Tibial nerve (tissue), 4 donors: ENCODE measurements around the gene OXLD1.

ENCODE experiments used
- EP300 ChIP-seq, 2 donors: sonication (generic); formaldehyde crosslinking; IDR thresholded peaks; one replicate each; pipeline ENCODE4 v1.6.1; 2017; ENCODE audit warnings: antibody characterized with exemption in 2 of 2, mild to moderate bottlenecking in 1 of 2
- TF ChIP-seq, protein P1 (sequence below), 5 experiments: fragments of 200-600 bp in 3 of 5; fragments of 450-650 bp in 2 of 5; sonication (generic) in 3 of 5; IDR thresholded peaks; one replicate each; pipeline ENCODE4 v1.5.1; 2016 to 2019; ENCODE audit warnings: antibody characterized with exemption in 5 of 5, mild to moderate bottlenecking in 3 of 5, moderate library complexity in 2 of 5

- TF ChIP-seq, protein P1, sequence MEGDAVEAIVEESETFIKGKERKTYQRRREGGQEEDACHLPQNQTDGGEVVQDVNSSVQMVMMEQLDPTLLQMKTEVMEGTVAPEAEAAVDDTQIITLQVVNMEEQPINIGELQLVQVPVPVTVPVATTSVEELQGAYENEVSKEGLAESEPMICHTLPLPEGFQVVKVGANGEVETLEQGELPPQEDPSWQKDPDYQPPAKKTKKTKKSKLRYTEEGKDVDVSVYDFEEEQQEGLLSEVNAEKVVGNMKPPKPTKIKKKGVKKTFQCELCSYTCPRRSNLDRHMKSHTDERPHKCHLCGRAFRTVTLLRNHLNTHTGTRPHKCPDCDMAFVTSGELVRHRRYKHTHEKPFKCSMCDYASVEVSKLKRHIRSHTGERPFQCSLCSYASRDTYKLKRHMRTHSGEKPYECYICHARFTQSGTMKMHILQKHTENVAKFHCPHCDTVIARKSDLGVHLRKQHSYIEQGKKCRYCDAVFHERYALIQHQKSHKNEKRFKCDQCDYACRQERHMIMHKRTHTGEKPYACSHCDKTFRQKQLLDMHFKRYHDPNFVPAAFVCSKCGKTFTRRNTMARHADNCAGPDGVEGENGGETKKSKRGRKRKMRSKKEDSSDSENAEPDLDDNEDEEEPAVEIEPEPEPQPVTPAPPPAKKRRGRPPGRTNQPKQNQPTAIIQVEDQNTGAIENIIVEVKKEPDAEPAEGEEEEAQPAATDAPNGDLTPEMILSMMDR (IDR thresholded peaks at IDR 0.05) = no peak
- TF ChIP-seq EP300 (IDR thresholded peaks at IDR 0.05) = no peak
These were observed 9.6 kb downstream of the OXLD1 start for GRCh38 chr17:81656835-81657234.
